Vagina (tissue), 2 donors: ENCODE data around the gene ARHGDIG.

ENCODE experiments used
- POLR2A ChIP-seq, 2 donors: fragments of 450-650 bp; IDR thresholded peaks; one replicate each; pipeline ENCODE4 v1.6.1; 2017; ENCODE audit warnings: antibody characterized with exemption in 2 of 2, mild to moderate bottlenecking in 2 of 2, moderate library complexity in 2 of 2
- TF ChIP-seq, protein P1 (sequence below), 3 experiments: fragments of 450-650 bp in 2 of 3; fragments of 200-600 bp in 1 of 3; sonication (generic) in 1 of 3; IDR thresholded peaks; one replicate each; pipeline ENCODE4 v1.5.1; 2017 to 2019; ENCODE audit warnings: antibody characterized with exemption in 3 of 3, mild to moderate bottlenecking in 2 of 3, moderate library complexity in 2 of 3

DNA sequence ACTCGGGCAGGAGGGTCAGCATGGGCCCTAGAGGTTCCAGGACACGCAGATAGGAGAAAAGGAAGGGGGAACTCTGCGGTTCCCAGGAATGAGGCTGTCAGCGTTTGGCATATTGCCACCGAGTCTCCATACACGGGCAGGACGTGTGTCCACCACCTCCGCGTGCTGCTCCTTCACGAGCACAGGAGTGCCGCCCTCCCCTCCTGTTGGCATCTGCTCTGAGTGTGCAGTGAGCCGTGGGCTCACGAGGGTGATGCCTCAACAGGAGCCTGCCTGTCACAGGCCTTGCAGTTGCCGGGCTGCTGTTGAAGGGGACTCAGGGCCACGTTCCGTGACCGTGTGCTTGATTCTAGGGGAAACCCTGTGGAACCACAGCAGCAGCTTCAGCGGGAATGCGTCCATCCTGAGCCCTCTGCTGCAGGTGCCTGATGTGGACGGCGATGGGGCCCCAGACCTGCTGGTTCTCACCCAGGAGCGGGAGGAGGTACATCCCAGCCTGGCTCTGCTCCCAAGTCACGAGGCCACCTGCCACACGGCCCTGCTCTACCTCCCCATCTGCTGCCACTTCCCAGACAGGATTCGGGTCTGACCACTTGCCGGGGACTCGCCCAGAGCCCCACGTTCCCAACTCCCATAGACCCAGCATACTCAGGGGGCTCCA lies 19.2 kb upstream of the ARHGDIG start:
- TF ChIP-seq, protein P1, sequence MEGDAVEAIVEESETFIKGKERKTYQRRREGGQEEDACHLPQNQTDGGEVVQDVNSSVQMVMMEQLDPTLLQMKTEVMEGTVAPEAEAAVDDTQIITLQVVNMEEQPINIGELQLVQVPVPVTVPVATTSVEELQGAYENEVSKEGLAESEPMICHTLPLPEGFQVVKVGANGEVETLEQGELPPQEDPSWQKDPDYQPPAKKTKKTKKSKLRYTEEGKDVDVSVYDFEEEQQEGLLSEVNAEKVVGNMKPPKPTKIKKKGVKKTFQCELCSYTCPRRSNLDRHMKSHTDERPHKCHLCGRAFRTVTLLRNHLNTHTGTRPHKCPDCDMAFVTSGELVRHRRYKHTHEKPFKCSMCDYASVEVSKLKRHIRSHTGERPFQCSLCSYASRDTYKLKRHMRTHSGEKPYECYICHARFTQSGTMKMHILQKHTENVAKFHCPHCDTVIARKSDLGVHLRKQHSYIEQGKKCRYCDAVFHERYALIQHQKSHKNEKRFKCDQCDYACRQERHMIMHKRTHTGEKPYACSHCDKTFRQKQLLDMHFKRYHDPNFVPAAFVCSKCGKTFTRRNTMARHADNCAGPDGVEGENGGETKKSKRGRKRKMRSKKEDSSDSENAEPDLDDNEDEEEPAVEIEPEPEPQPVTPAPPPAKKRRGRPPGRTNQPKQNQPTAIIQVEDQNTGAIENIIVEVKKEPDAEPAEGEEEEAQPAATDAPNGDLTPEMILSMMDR (IDR thresholded peaks at IDR 0.05): no peak
- no peak for TF ChIP-seq POLR2A (IDR thresholded peaks at IDR 0.05)
